Peyer's patch (tissue), 4 donors: ENCODE results near the gene JDP2.

Experiments
- CTCF ChIP-seq, 6 experiments: fragments of 450-650 bp in 4 of 6; fragments of 200-600 bp in 2 of 6; sonication (generic) in 1 of 6; IDR thresholded peaks; one replicate each; pipeline ENCODE4 v1.5.1; 2017 to 2019; ENCODE audit warnings: antibody characterized with exemption in 6 of 6, mild to moderate bottlenecking in 3 of 6, moderate library complexity in 1 of 6
- POLR2A ChIP-seq, 2 donors: fragments of 450-650 bp; IDR thresholded peaks; one replicate each; pipeline ENCODE4 v1.5.1; 2017; ENCODE audit warnings: antibody characterized with exemption in 2 of 2, mild to moderate bottlenecking in 2 of 2, moderate library complexity in 2 of 2

- TF ChIP-seq POLR2A (IDR thresholded peaks at IDR 0.05) (no peak), CTCF (IDR thresholded peaks at IDR 0.05) (no peak)
These were observed 5.7 kb upstream of the JDP2 start for GRCh38 chr14:75422169-75422568.
